Measurements from ENCODE around the gene PFKP.

PFKP gene

DNA sequence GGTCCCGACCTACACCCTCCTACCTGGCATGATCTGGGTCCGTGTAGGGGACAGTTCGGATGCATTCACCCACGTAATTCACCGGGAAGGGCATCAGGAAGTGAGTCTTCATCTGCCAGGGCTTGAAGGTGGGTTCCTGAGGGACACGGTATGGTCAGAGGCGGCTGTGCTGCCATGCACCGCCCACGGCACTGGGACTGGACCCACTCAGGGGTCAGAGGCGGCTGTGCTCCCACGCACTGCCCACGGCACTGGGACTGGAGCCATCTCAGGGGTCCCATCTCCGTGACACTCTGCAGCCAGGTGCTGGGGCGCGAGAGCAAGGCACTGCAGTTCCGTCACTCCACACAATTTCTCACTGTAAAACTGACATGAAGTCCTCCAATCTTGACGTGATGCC, 76.0 kb downstream of the PFKP start:
- Histone ChIP-seq H3K36me3 (ENCODE audit: control insufficient read depth, insufficient read depth, low read length, severe bottlenecking) (peaks cover 99% of the 10 kb centered on the region), H3K4me3 (ENCODE audit: low read length) (no peak overlapping the region)
- DNase-seq (ENCODE audit: low read depth): no peak

DNA sequence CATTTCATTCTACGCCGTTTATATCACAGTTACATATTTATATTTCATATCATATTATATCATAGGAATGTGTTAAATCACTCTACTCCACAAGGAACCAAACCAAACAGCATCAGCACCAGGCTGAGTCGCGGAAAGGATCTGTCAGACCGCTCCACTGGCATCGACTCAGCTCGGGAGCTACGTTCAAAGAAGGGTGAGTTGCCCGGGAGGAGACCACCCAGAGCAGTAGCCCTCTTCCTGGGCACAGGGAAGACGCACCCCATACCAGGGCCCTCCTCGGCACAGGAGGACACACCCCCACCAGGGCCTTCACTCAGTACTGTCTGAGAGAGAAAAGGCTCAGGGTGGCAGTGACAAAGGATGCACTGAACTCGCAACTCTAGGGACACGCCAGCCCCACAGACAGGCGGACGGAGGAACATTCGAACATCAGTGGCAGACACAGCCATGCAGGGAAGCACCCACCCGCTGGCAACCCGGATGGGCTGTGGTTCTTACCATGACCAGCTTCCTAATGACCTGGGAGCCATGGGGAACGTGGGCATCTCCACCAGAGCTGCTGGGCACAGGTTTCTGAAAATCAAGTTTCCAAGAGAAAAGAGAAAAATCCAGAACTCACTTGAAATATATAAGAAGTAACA, 76.6 kb downstream of the PFKP start:
- no peak for DNase-seq (ENCODE audit: low read depth)
- peaks cover 99% of the 10 kb centered on the region for H3K36me3 ChIP-seq (ENCODE audit: control insufficient read depth, insufficient read depth, low read length, severe bottlenecking)
- H3K4me1 ChIP-seq (ENCODE audit: control insufficient read depth, insufficient read depth, low read length): no peaks in the 10 kb centered on the region
- no peak overlapping the region for H3K9ac ChIP-seq (ENCODE audit: low read length)
- H3K9me3 ChIP-seq (ENCODE audit: control insufficient read depth, low read length): no peaks in the 10 kb centered on the region
- no peaks in the 10 kb centered on the region for H3K27me3 ChIP-seq (replicated peaks; ENCODE audit: control insufficient read depth, insufficient read depth, low read length)
- no peak overlapping the region for H3K4me3 ChIP-seq (ENCODE audit: low read length)

More for the DNA sequence above, 76.0 kb downstream of the PFKP start:
- Histone ChIP-seq H3K9ac (ENCODE audit: low read length) (no peak overlapping the region), H3K4me1 (ENCODE audit: control insufficient read depth, insufficient read depth, low read length) (no peaks in the 10 kb centered on the region), H3K27me3 (replicated peaks; ENCODE audit: control insufficient read depth, insufficient read depth, low read length) (no peaks in the 10 kb centered on the region), H3K9me3 (ENCODE audit: control insufficient read depth, low read length) (no peaks in the 10 kb centered on the region)

DNA sequence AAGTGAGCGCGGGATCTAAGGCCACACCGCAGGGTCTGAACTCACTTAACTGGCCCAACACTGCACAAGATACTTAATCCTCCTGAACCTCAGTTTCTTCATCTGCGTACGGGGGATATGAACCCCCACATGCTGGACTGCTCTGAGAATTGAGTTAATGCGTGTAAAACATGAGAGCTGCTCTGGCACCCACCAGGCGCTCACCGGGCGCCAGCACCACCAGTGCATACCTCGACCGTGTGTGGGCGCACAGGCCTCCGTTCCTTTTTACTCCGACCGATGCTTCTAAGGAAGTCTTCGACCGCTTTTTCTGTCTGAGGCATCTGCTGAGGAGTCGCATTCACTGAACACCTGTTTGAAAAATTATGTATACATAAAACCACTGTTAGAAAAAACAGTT, 78.0 kb downstream of the PFKP start:
- no peak for DNase-seq (ENCODE audit: low read depth)
- peaks cover 99% of the 10 kb centered on the region for H3K36me3 ChIP-seq (ENCODE audit: control insufficient read depth, insufficient read depth, low read length, severe bottlenecking)
- no peaks in the 10 kb centered on the region for H3K27me3 ChIP-seq (replicated peaks; ENCODE audit: control insufficient read depth, insufficient read depth, low read length)
- no peaks in the 10 kb centered on the region for H3K9me3 ChIP-seq (ENCODE audit: control insufficient read depth, low read length)
- H3K4me1 ChIP-seq (ENCODE audit: control insufficient read depth, insufficient read depth, low read length): no peaks in the 10 kb centered on the region
- no peak overlapping the region for H3K9ac ChIP-seq (ENCODE audit: low read length)
- H3K4me3 ChIP-seq (ENCODE audit: low read length): no peak overlapping the region

DNA sequence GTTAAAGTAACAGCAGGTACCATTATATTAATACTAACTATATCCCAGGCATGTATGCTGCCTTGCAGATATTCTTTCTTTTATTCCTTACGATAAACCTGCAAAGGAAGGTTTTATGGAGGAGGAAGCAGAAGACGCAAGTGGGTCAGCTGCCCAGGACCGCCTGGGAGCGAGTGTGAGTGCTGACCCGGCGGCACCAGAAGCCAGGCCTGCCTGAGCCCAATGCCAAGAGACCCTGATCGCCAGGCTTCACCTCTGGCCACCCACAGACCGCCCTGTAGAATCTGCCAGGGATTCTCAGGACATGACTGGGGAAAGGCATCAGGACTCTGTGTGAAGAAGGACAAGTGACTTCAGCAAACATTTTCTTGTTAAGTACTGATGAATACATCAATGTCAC, 78.9 kb downstream of the PFKP start:
- Histone ChIP-seq H3K4me3 (ENCODE audit: low read length) (no peak overlapping the region), H3K27me3 (replicated peaks; ENCODE audit: control insufficient read depth, insufficient read depth, low read length) (no peaks in the 10 kb centered on the region), H3K36me3 (ENCODE audit: control insufficient read depth, insufficient read depth, low read length, severe bottlenecking) (peaks cover 99% of the 10 kb centered on the region), H3K9me3 (ENCODE audit: control insufficient read depth, low read length) (no peaks in the 10 kb centered on the region), H3K9ac (ENCODE audit: low read length) (no peak overlapping the region), H3K4me1 (ENCODE audit: control insufficient read depth, insufficient read depth, low read length) (no peaks in the 10 kb centered on the region)
- no peak for DNase-seq (ENCODE audit: low read depth)

DNA sequence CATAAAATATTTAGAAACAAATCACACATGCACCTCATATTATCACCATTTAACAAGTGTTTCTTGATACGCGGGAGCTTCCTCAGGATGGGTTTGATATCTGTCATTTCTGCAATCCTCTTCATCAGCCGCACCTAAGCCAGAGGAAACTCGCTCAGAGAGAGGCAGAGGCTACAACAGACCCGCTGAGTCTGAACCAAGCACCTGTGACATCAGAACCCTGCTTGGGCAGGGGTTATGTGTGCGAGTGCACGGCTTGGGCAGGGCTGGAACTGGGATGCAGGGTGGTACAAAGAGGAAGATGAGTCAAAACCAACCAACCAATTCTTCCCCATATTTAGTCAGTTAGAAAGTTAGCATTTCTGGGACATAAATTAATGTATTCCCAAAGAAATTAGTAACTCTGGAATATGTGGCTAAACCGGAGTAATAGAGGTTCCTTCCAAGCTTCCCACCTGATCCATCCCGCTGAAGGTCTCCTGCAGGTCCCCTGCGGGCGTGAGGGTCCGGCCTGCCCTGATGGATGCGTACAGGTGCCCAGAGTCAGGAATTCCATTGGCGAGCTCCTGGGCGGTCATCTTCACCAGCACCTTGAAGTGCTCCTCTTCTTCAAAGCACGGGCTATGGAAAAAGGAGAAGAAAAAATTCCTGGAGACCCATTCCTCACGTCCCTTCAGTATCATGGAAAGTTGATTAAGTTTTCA, 79.9 kb downstream of the PFKP start:
- DNase-seq (ENCODE audit: low read depth): no peak
- H3K27me3 ChIP-seq (replicated peaks; ENCODE audit: control insufficient read depth, insufficient read depth, low read length): no peaks in the 10 kb centered on the region
- H3K36me3 ChIP-seq (ENCODE audit: control insufficient read depth, insufficient read depth, low read length, severe bottlenecking): peaks cover 99% of the 10 kb centered on the region
- no peak overlapping the region for H3K4me3 ChIP-seq (ENCODE audit: low read length)
- H3K9ac ChIP-seq (ENCODE audit: low read length): no peak overlapping the region
- H3K9me3 ChIP-seq (ENCODE audit: control insufficient read depth, low read length): no peaks in the 10 kb centered on the region
- H3K4me1 ChIP-seq (ENCODE audit: control insufficient read depth, insufficient read depth, low read length): no peaks in the 10 kb centered on the region

DNA sequence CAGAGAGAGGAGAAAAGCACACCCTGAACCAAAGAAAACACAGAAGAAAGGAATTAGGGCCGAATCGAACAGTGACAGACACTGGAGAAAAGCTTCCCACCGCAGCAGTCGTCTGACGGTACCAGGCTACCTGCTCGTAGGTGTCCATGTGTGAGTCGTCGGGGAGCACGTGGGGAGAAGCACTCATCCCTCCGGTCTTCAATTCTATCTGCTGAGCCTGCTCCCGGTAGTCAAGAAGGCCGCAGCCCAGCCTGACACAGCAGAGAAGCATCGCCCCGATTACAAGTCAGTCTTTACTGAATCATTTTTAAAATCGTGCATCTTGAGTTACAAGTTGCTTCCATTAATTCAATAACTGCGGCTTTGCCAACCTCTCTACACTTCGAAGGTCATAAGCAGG, 80.7 kb downstream of the PFKP start:
- no peaks in the 10 kb centered on the region for H3K4me1 ChIP-seq (ENCODE audit: control insufficient read depth, insufficient read depth, low read length)
- no peak for DNase-seq (ENCODE audit: low read depth)
- peaks cover 100% of the 10 kb centered on the region for H3K36me3 ChIP-seq (ENCODE audit: control insufficient read depth, insufficient read depth, low read length, severe bottlenecking)
- H3K9me3 ChIP-seq (ENCODE audit: control insufficient read depth, low read length): no peaks in the 10 kb centered on the region
- H3K9ac ChIP-seq (ENCODE audit: low read length): no peak overlapping the region
- no peak overlapping the region for H3K4me3 ChIP-seq (ENCODE audit: low read length)
- H3K27me3 ChIP-seq (replicated peaks; ENCODE audit: control insufficient read depth, insufficient read depth, low read length): no peaks in the 10 kb centered on the region

DNA sequence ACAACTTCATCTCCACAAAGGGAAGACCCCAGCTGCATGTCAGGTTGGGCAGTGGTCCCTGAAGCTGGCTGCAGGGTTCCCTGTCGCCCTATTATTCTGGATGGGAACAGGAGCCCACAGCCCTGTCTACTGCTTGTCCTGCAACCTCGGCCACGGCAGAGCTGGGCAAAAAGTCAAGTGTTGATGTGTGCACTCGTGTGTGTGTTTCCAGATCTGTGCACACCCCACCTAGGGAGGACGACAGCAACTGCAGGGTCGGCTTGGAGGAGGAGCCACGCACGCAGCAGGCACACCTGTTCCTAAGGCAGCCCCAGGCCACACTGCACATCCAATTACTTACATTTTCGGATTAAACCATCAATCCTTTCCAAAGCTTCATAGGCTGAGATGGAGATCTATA, 81.6 kb downstream of the PFKP start:
- Histone ChIP-seq H3K9ac (ENCODE audit: low read length) (no peak overlapping the region), H3K36me3 (ENCODE audit: control insufficient read depth, insufficient read depth, low read length, severe bottlenecking) (peaks cover 100% of the 10 kb centered on the region), H3K4me1 (ENCODE audit: control insufficient read depth, insufficient read depth, low read length) (no peaks in the 10 kb centered on the region), H3K4me3 (ENCODE audit: low read length) (no peak overlapping the region), H3K27me3 (replicated peaks; ENCODE audit: control insufficient read depth, insufficient read depth, low read length) (no peaks in the 10 kb centered on the region), H3K9me3 (ENCODE audit: control insufficient read depth, low read length) (no peaks in the 10 kb centered on the region)
- DNase-seq (ENCODE audit: low read depth): no peak

DNA sequence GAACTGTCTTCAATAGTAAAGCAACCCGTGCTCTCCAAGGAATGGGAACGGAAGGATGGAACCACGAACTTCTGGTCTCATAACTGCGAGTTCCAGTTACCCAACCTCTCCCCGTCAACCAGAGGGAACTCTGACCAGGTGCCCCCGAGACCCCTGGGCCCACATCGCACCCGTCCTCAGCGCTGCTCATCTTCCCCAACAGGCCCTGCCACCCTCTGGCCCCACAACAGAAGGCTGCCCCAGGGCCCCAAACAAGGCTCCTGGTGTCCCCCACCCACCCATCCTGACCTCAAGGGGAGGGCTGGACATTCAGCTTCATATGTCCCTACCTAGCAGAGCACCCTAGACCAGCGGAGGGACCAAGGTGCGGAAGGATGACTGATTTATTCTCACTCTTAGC, 82.6 kb downstream of the PFKP start:
- Histone ChIP-seq H3K36me3 (ENCODE audit: control insufficient read depth, insufficient read depth, low read length, severe bottlenecking) (peaks cover 100% of the 10 kb centered on the region), H3K9me3 (ENCODE audit: control insufficient read depth, low read length) (no peaks in the 10 kb centered on the region)

DNA sequence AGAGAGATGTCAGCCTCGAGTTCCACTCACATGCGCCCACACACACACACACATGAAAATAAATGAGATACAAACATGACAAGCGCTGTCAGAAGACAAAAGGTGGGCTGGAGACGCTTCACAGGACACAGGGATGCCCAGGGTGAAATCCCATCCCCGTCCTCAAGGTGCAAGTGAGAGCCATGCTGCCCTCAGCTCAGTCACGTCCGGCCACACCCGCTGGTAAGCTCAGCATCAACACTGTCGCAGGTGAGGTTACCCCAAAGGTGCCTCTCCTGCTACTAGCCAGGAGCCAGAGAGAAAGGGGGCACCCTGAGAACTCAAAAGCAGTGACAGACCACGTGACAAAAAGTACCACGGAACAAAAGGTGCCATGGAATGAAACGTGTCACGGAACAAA, 83.0 kb downstream of the PFKP start:
- no peak overlapping the region for H3K4me3 ChIP-seq (ENCODE audit: low read length)
- no peak for DNase-seq (ENCODE audit: low read depth)
- H3K9ac ChIP-seq (ENCODE audit: low read length): no peak overlapping the region
- H3K9me3 ChIP-seq (ENCODE audit: control insufficient read depth, low read length): no peaks in the 10 kb centered on the region
- peaks cover 100% of the 10 kb centered on the region for H3K36me3 ChIP-seq (ENCODE audit: control insufficient read depth, insufficient read depth, low read length, severe bottlenecking)
- no peaks in the 10 kb centered on the region for H3K4me1 ChIP-seq (ENCODE audit: control insufficient read depth, insufficient read depth, low read length)
- H3K27me3 ChIP-seq (replicated peaks; ENCODE audit: control insufficient read depth, insufficient read depth, low read length): no peaks in the 10 kb centered on the region

More for the DNA sequence above, 82.6 kb downstream of the PFKP start:
- DNase-seq (ENCODE audit: low read depth): no peak
- H3K27me3 ChIP-seq (replicated peaks; ENCODE audit: control insufficient read depth, insufficient read depth, low read length): no peaks in the 10 kb centered on the region
- H3K9ac ChIP-seq (ENCODE audit: low read length): no peak overlapping the region
- no peaks in the 10 kb centered on the region for H3K4me1 ChIP-seq (ENCODE audit: control insufficient read depth, insufficient read depth, low read length)
- no peak overlapping the region for H3K4me3 ChIP-seq (ENCODE audit: low read length)

DNA sequence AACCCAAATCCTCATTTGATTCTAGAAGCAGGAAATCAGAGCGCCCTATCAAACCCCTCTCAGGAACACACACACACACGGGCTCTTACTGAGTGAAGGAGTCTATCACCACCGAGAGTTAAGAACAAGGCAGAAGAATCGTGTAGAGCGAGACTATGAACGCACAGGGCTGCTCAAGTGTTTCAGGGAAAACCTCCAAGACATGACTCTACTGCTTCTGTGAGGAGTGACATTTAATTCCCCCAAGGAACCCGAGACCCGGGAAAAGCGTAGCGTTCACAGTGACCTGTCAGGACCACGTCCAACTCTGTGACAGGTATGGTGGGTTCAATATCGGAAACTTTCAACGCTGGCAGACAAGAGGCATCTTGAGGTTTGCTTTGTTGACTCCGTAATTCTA, 83.6 kb downstream of the PFKP start:
- peaks cover 100% of the 10 kb centered on the region for H3K36me3 ChIP-seq (ENCODE audit: control insufficient read depth, insufficient read depth, low read length, severe bottlenecking)
- no peaks in the 10 kb centered on the region for H3K27me3 ChIP-seq (replicated peaks; ENCODE audit: control insufficient read depth, insufficient read depth, low read length)
- DNase-seq (ENCODE audit: low read depth): no peak
- H3K9ac ChIP-seq (ENCODE audit: low read length): no peak overlapping the region
- no peak overlapping the region for H3K4me3 ChIP-seq (ENCODE audit: low read length)
- H3K9me3 ChIP-seq (ENCODE audit: control insufficient read depth, low read length): no peaks in the 10 kb centered on the region
- no peaks in the 10 kb centered on the region for H3K4me1 ChIP-seq (ENCODE audit: control insufficient read depth, insufficient read depth, low read length)

DNA sequence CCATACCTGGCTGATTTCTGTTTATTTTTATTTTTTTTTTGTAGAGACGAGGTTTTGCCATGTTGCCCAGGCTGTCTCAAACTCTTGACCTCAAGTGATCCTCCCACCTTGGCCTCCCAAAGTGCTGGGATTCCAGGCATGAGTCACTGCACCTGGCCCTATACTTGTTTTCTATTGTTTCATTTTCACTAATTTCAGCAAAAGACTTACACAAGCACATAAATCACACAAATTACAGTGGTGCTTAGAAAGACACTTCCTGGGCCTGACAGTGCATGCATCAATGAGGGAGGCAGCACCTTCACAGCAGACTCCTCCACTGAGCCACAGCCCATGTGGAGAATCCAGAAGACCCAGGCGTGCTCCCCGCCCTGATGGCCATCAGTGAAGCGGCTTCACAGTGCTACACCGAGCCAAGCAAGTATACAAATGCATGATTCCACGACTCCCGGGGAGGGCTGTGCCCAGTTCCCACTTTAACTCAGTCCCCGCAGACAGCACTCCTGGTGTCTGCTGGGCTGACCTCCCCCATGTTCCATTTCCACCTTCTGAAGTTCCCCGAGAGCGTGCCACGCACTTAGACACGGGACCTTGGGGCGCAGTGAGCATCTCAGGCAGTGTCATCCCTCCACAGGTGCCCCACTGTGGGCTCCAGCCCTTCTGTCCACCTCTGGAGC, 84.7 kb downstream of the PFKP start:
- Histone ChIP-seq H3K4me1 (ENCODE audit: control insufficient read depth, insufficient read depth, low read length) (no peaks in the 10 kb centered on the region), H3K4me3 (ENCODE audit: low read length) (no peak overlapping the region), H3K9ac (ENCODE audit: low read length) (no peak overlapping the region), H3K27me3 (replicated peaks; ENCODE audit: control insufficient read depth, insufficient read depth, low read length) (no peaks in the 10 kb centered on the region), H3K36me3 (ENCODE audit: control insufficient read depth, insufficient read depth, low read length, severe bottlenecking) (peaks cover 100% of the 10 kb centered on the region), H3K9me3 (ENCODE audit: control insufficient read depth, low read length) (no peaks in the 10 kb centered on the region)
- no peak for DNase-seq (ENCODE audit: low read depth)
